ENCODE results near the gene PKD1L1.

PKD1L1 gene

GRCh38 chr7:47887016-47887640 lies 61.1 kb downstream of the PKD1L1 start:
- POLR2A ChIA-PET = no interaction called here
- DNase-seq (ENCODE audit: low read depth, low spot score) = no peak
- no peak overlapping the region for H3K4me3 ChIP-seq (ENCODE audit: low read depth, low read length)
- TF ChIP-seq, protein P1, sequence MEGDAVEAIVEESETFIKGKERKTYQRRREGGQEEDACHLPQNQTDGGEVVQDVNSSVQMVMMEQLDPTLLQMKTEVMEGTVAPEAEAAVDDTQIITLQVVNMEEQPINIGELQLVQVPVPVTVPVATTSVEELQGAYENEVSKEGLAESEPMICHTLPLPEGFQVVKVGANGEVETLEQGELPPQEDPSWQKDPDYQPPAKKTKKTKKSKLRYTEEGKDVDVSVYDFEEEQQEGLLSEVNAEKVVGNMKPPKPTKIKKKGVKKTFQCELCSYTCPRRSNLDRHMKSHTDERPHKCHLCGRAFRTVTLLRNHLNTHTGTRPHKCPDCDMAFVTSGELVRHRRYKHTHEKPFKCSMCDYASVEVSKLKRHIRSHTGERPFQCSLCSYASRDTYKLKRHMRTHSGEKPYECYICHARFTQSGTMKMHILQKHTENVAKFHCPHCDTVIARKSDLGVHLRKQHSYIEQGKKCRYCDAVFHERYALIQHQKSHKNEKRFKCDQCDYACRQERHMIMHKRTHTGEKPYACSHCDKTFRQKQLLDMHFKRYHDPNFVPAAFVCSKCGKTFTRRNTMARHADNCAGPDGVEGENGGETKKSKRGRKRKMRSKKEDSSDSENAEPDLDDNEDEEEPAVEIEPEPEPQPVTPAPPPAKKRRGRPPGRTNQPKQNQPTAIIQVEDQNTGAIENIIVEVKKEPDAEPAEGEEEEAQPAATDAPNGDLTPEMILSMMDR (IDR thresholded peaks at IDR 0.05; ENCODE audit: insufficient read depth, low read length, missing control alignments) = no peak
- CTCF ChIA-PET = interaction anchor here (2.1 kb wide), 1 partner anchor 11 kb away, joined by 6 read pairs; no protein-coding TSS in a partner anchor

GRCh38 chr7:47885987-47886811 lies 62.1 kb downstream of the PKD1L1 start:
- TF ChIP-seq, protein P1 (IDR thresholded peaks at IDR 0.05; ENCODE audit: insufficient read depth, low read length, missing control alignments) = no peak
- CTCF ChIA-PET = interaction anchor here (2.1 kb wide), 1 partner anchor 12 kb away, joined by 6 read pairs; no protein-coding TSS in a partner anchor
- H3K4me3 ChIP-seq (ENCODE audit: low read depth, low read length) = no peak overlapping the region
- POLR2A ChIA-PET = no interaction called here
- no peak for DNase-seq (ENCODE audit: low read depth, low spot score)

GRCh38 chr7:47885309-47885986 lies 62.8 kb downstream of the PKD1L1 start:
- TF ChIP-seq, protein P1 (IDR thresholded peaks at IDR 0.05; ENCODE audit: insufficient read depth, low read length, missing control alignments) = no peak
- no peak overlapping the region for H3K4me3 ChIP-seq (ENCODE audit: low read depth, low read length)
- no peak for DNase-seq (ENCODE audit: low read depth, low spot score)
- CTCF ChIA-PET = no interaction called here
- POLR2A ChIA-PET = no interaction called here

DNA sequence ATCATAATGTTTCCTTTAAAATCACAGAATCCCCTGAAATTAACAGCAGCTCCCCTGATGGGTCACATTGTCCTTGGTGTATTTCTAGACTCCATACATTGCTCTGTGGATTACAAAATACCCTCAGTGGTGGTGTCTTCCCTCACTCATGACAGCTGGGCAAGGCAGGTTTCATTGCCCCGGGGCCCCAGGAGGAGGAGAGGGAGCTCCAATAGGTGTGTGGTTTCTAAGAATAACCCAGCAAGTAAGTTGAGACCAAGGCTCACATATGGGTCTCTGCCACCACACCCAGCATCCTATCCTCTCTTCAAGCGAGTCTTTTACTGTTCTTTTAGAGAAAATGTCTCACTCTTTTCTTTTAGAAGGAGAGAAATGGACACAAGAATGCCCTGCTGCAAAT lies 63.6 kb downstream of the PKD1L1 start:
- ChIA-PET POLR2A (no interaction called here), CTCF (no interaction called here)
- no peak for DNase-seq (ENCODE audit: low read depth, low spot score)
- H3K4me3 ChIP-seq (ENCODE audit: low read depth, low read length) = no peak overlapping the region
- TF ChIP-seq, protein P1 (IDR thresholded peaks at IDR 0.05; ENCODE audit: insufficient read depth, low read length, missing control alignments) = no peak

DNA sequence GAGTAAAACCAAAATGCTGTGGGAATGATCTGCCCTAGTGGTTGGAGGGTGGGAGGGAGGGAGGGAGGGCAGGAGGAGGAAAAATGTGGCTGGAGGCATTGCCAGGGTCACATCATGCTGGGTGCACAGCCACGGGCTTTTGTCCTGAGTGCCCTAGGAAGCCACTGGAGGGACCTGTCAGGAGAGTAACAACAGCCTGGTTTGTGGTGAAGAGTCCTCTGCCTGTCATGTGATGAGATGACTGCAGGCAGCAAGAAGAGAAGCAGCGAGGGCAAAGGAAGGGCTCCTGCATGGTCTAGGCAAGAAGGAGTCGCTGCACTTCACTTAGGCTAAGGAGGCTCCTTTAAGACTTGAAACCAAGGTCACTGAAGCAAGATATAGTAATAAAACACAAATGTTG lies 65.6 kb downstream of the PKD1L1 start:
- DNase-seq (ENCODE audit: low read depth, low spot score) = no peak
- POLR2A ChIA-PET = no interaction called here
- H3K4me3 ChIP-seq (ENCODE audit: low read depth, low read length) = no peak overlapping the region
- CTCF ChIA-PET = no interaction called here
- TF ChIP-seq, protein P1 (IDR thresholded peaks at IDR 0.05; ENCODE audit: insufficient read depth, low read length, missing control alignments) = no peak

DNA sequence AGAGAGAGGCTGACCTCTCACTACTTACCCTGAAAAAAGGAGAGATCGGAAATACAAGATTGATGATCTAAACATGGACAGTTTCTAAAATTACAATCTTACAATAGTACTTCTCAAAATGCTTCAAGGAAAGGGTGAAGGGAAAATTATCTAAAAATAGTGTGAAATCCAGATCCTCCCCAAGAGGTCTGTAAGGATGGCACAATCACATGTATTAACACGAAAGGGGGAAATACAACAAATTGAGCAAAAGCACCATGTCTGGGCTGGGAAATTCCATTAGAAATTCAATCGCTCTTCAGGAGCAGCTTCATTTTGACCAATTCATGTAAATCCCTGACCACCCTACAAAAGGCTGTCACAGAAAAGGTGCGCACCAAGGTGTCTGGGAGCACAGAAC lies 67.0 kb downstream of the PKD1L1 start:
- CTCF ChIA-PET = no interaction called here
- POLR2A ChIA-PET = no interaction called here
- no peak overlapping the region for H3K4me3 ChIP-seq (ENCODE audit: low read depth, low read length)
- TF ChIP-seq, protein P1 (IDR thresholded peaks at IDR 0.05; ENCODE audit: insufficient read depth, low read length, missing control alignments) = no peak
- DNase-seq (ENCODE audit: low read depth, low spot score) = no peak

Data from AG04449 (cell line).